Astrocyte of the cerebellum (primary cell): ENCODE measurements around the gene PPARA.

Experiments used
- DNase-seq: peaks from one replicate; pipeline ENCODE4 v3.0.0-alpha.2; 2011; ENCODE audit warnings: low read depth
- H3K4me3 ChIP-seq: 2 replicates; pipeline ENCODE4 v1.5.1; 2011; ENCODE audit warnings: mild to moderate bottlenecking, low read depth, low read length, moderate library complexity
- CTCF ChIP-seq: IDR thresholded peaks from 2 replicates; pipeline ENCODE4 v1.5.1; 2012; ENCODE audit warnings: low read length, low read depth, moderate library complexity, mild to moderate bottlenecking; ENCODE audit errors: missing control alignments
- in situ Hi-C: cut with HindIII; loops from 2 replicates; pipeline ENCODE4 v1.10.0; 2017; ENCODE audit warnings: low sequenced_read_pairs

The PPARA gene

GRCh38 chr22:46117206-46118199, 32.8 kb upstream of the PPARA start:
- DNase-seq: no peak
- no peak for TF ChIP-seq CTCF

GRCh38 chr22:46119093-46119728, 31.1 kb upstream of the PPARA start:
- no peak for TF ChIP-seq CTCF
- in situ Hi-C loops: no loop called here
- no peak for DNase-seq
- H3K4me3 ChIP-seq: no peak overlapping the region

More at GRCh38 chr22:46117206-46118199, 32.8 kb upstream of the PPARA start:
- no peak overlapping the region for H3K4me3 ChIP-seq
- in situ Hi-C loops: no loop called here

GRCh38 chr22:46119729-46120419, 30.5 kb upstream of the PPARA start:
- TF ChIP-seq CTCF: no peak
- in situ Hi-C loops: no loop called here
- H3K4me3 ChIP-seq: no peak overlapping the region
- DNase-seq: peak; percentile 88

GRCh38 chr22:46120420-46120737, 29.9 kb upstream of the PPARA start:
- in situ Hi-C loops: no loop called here
- no peak for DNase-seq
- no peak overlapping the region for H3K4me3 ChIP-seq
- TF ChIP-seq CTCF: no peak

GRCh38 chr22:46121079-46121478, 29.2 kb upstream of the PPARA start:
- H3K4me3 ChIP-seq: no peak overlapping the region
- TF ChIP-seq CTCF: no peak
- in situ Hi-C loops: no loop called here
- no peak for DNase-seq

GRCh38 chr22:46121523-46122287, 28.6 kb upstream of the PPARA start:
- in situ Hi-C loops: no loop called here
- TF ChIP-seq CTCF: no peak
- H3K4me3 ChIP-seq: no peak overlapping the region
- no peak for DNase-seq
